ENCODE results near the gene C1QB.

GRCh38 chr1:22611530-22611947 lies 41.5 kb upstream of the C1QB start:
- no peak for TF ChIP-seq CTCF (IDR thresholded peaks at IDR 0.05)
- TF ChIP-seq POLR2A (IDR thresholded peaks at IDR 0.05) = no peak
- TF ChIP-seq EP300 (IDR thresholded peaks at IDR 0.05) = no peak
- TF ChIP-seq POLR2AphosphoS5 (IDR thresholded peaks at IDR 0.05) = no peak
